GM12891 (cell line): ENCODE measurements around the gene STX11.

Experiments used
- PAX5 ChIP-seq: IDR thresholded peaks from 2 replicates; pipeline ENCODE4 v1.6.1; 2011; ENCODE audit warnings: low read length, moderate library complexity, mild to moderate bottlenecking; ENCODE audit not compliant: insufficient read depth, severe bottlenecking
- POLR2A ChIP-seq: IDR thresholded peaks from 2 replicates; pipeline ENCODE4 v1.6.1; 2011; ENCODE audit warnings: low read depth, low read length, control low read depth
- POLR2AphosphoS5 ChIP-seq: IDR thresholded peaks from 2 replicates; pipeline ENCODE4 v1.6.1; 2011; ENCODE audit warnings: low read depth, low read length, control low read depth
- POU2F2 ChIP-seq: IDR thresholded peaks from 2 replicates; pipeline ENCODE4 v1.6.1; 2011; ENCODE audit warnings: low read depth, mild to moderate bottlenecking, control low read depth, low read length, moderate library complexity
- SPI1 ChIP-seq: IDR thresholded peaks from 2 replicates; pipeline ENCODE4 v1.6.1; 2011; ENCODE audit warnings: low read depth, low read length, control low read depth
- TAF1 ChIP-seq: IDR thresholded peaks from 2 replicates; pipeline ENCODE4 v1.6.1; 2011; ENCODE audit warnings: low read depth, low read length, control low read depth

GRCh38 chr6:144133225-144133821, 17.0 kb upstream of the STX11 start:
- TF ChIP-seq POLR2A (no peak), TAF1 (no peak), POLR2AphosphoS5 (no peak), SPI1 (no peak), PAX5 (no peak), POU2F2 (no peak)
